ENCODE data around the gene MFNG. TPM values are rescaled to one million over a fixed set of nuclear protein-coding genes. Genes with fewer than 3 reads are reported as not detected.

Gene MFNG
- total and polyA plus RNA-seq, 2 donors (not counting 1 experiment from before 2014, with no cell fraction given) = 0.15 TPM; not detected in 1

DNA sequence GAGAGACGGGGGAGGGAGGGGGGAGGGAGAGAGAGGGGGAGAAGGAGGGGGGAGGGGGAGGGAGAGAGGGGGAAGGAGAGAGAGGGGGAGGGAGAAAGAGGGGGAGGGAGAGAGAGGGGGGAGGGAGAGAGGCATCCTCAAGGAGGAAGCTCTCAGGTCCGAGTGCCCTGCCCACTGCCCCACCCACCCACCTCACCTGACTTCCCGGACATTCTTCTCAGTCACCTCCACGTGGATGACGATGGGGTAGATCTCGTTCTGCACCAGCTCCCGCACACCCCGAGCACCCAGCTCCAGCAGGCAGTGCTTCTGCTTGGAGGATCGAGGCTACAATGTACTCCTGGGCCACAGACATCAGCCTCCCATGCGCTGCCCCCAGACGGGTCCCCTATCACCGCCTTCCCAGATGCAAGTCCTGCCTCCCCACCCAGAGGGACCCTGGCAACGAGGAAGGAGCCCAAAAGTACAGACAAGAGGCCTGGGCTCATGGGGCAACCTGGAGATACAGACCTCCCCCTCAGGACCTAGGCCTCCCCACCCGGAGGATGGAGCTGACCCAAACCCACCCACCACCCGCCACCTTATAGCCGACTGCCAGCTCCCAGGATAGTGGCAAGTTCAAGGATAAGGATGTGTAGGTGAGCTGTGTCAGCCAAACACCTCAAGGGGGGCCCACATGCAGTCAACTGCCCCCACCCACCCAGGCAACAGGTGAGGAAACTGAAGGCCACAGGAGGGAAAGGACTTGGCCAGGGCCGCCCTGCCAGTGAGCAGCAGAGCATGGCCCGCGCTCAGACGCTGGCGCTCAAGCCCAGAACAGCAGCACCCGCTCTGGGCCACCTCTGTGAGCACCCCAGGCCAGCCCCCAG, 5.6 kb upstream of the MFNG start:
- Histone ChIP-seq H3K36me3 (ENCODE audit: control insufficient read depth, insufficient read depth, low read length) (no peaks in the 10 kb centered on the region), H3K79me2 (ENCODE audit: control insufficient read depth, insufficient read depth, low read length) (no peaks in the 10 kb centered on the region), H3K27me3 (ENCODE audit: control insufficient read depth, insufficient read depth, low read length) (no peaks in the 10 kb centered on the region), H3K4me3 (replicated peaks in 1 of 4; ENCODE audit: control extremely low read depth in 1 of 4, insufficient read depth in 1 of 4, low read depth in 3 of 4, low read length in 4 of 4) (no peak overlapping the region), H3K4me2 (ENCODE audit: extremely low read depth, insufficient read depth, low read length) (no peak overlapping the region), H3K9me3 (ENCODE audit: control insufficient read depth, insufficient read depth, low read depth, low read length) (no peaks in the 10 kb centered on the region), H3K27ac (ENCODE audit: insufficient read depth, low read length) (no peak overlapping the region), H2AFZ (ENCODE audit: low read length) (no peak overlapping the region), H3K4me1 (ENCODE audit: control insufficient read depth, extremely low read depth, insufficient read depth, low read length) (peaks cover 1% of the 10 kb centered on the region), H3K9ac (ENCODE audit: insufficient read depth, low read length) (no peak overlapping the region), H4K20me1 (ENCODE audit: control insufficient read depth, extremely low read depth, insufficient read depth, low read length) (no peaks in the 10 kb centered on the region)
- no peak for DNase-seq (ENCODE audit: low read depth in 2 of 2)
- TF ChIP-seq, protein P1, sequence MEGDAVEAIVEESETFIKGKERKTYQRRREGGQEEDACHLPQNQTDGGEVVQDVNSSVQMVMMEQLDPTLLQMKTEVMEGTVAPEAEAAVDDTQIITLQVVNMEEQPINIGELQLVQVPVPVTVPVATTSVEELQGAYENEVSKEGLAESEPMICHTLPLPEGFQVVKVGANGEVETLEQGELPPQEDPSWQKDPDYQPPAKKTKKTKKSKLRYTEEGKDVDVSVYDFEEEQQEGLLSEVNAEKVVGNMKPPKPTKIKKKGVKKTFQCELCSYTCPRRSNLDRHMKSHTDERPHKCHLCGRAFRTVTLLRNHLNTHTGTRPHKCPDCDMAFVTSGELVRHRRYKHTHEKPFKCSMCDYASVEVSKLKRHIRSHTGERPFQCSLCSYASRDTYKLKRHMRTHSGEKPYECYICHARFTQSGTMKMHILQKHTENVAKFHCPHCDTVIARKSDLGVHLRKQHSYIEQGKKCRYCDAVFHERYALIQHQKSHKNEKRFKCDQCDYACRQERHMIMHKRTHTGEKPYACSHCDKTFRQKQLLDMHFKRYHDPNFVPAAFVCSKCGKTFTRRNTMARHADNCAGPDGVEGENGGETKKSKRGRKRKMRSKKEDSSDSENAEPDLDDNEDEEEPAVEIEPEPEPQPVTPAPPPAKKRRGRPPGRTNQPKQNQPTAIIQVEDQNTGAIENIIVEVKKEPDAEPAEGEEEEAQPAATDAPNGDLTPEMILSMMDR (conservative IDR thresholded peaks at IDR 0.05 in 1 of 2, IDR thresholded peaks at IDR 0.05 in 1 of 2; ENCODE audit: low read depth in 1 of 2, low read length in 2 of 2) = no peak
- TF ChIP-seq EZH2 (IDR thresholded peaks at IDR 0.05; ENCODE audit: low read length, missing control alignments) = no peak

DNA sequence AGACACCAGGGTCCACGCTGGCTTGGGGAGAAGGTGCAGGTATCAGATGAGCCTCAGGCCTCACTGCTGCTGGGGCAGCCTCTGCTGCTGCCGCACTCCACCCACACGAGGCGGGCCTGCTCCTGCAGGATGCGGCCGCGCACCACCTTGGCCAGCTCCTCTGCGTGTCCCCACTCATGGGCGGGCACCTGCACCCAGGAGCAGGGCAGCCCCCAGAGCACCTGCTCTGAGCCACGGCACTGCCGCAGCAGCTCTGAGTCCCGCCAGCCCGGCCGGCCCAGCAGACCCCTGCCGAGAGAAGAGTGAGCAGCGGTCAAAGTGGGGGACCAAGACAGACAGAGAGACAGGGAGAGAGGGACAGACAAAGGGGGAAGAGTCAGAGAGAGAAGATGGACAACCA, 4.9 kb upstream of the MFNG start:
- no peaks in the 10 kb centered on the region for H3K27me3 ChIP-seq (ENCODE audit: control insufficient read depth, insufficient read depth, low read length)
- no peak overlapping the region for H2AFZ ChIP-seq (ENCODE audit: low read length)
- H3K4me2 ChIP-seq (ENCODE audit: extremely low read depth, insufficient read depth, low read length) = no peak overlapping the region
- H3K79me2 ChIP-seq (ENCODE audit: control insufficient read depth, insufficient read depth, low read length) = no peaks in the 10 kb centered on the region
- H3K9me3 ChIP-seq (ENCODE audit: control insufficient read depth, insufficient read depth, low read depth, low read length) = no peaks in the 10 kb centered on the region
- no peak for TF ChIP-seq EZH2 (IDR thresholded peaks at IDR 0.05; ENCODE audit: low read length, missing control alignments)
- TF ChIP-seq, protein P1 (conservative IDR thresholded peaks at IDR 0.05 in 1 of 2, IDR thresholded peaks at IDR 0.05 in 1 of 2; ENCODE audit: low read depth in 1 of 2, low read length in 2 of 2) = no peak
- no peak overlapping the region for H3K9ac ChIP-seq (ENCODE audit: insufficient read depth, low read length)
- H3K4me1 ChIP-seq (ENCODE audit: control insufficient read depth, extremely low read depth, insufficient read depth, low read length) = no peaks in the 10 kb centered on the region
- no peak overlapping the region for H3K4me3 ChIP-seq (replicated peaks in 1 of 4; ENCODE audit: control extremely low read depth in 1 of 4, insufficient read depth in 1 of 4, low read depth in 3 of 4, low read length in 4 of 4)
- no peaks in the 10 kb centered on the region for H4K20me1 ChIP-seq (ENCODE audit: control insufficient read depth, extremely low read depth, insufficient read depth, low read length)
- DNase-seq (ENCODE audit: low read depth in 2 of 2) = no peak
- no peaks in the 10 kb centered on the region for H3K36me3 ChIP-seq (ENCODE audit: control insufficient read depth, insufficient read depth, low read length)
- H3K27ac ChIP-seq (ENCODE audit: insufficient read depth, low read length) = no peak overlapping the region

DNA sequence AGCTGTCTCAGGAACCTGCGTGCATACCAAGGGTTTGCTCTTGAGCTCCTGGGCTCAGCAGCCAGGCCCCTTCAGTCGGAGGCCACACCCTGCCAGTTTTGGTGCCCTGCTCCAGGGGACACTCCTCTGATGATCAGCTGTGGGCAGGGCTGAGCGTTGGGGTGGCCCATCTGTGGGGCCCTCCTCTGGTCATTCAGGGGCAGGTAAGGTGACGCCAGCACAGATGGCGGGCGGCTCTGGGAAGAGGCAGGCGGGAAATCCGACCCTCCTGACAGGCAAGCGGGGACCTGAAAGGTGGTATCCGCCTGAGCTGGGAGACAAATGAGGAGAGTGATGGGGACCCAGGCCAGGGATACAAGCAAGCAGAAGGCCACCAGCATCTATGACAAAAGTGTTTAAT, 3.8 kb upstream of the MFNG start:
- no peaks in the 10 kb centered on the region for H3K36me3 ChIP-seq (ENCODE audit: control insufficient read depth, insufficient read depth, low read length)
- H3K27ac ChIP-seq (ENCODE audit: insufficient read depth, low read length) = no peak overlapping the region
- TF ChIP-seq, protein P1 (conservative IDR thresholded peaks at IDR 0.05 in 1 of 2, IDR thresholded peaks at IDR 0.05 in 1 of 2; ENCODE audit: low read depth in 1 of 2, low read length in 2 of 2) = no peak
- no peak for TF ChIP-seq EZH2 (IDR thresholded peaks at IDR 0.05; ENCODE audit: low read length, missing control alignments)
- H3K79me2 ChIP-seq (ENCODE audit: control insufficient read depth, insufficient read depth, low read length) = no peaks in the 10 kb centered on the region
- no peaks in the 10 kb centered on the region for H3K27me3 ChIP-seq (ENCODE audit: control insufficient read depth, insufficient read depth, low read length)
- H3K9me3 ChIP-seq (ENCODE audit: control insufficient read depth, insufficient read depth, low read depth, low read length) = no peaks in the 10 kb centered on the region
- no peak overlapping the region for H2AFZ ChIP-seq (ENCODE audit: low read length)
- H4K20me1 ChIP-seq (ENCODE audit: control insufficient read depth, extremely low read depth, insufficient read depth, low read length) = no peaks in the 10 kb centered on the region
- no peak overlapping the region for H3K4me2 ChIP-seq (ENCODE audit: extremely low read depth, insufficient read depth, low read length)
- H3K9ac ChIP-seq (ENCODE audit: insufficient read depth, low read length) = no peak overlapping the region
- no peaks in the 10 kb centered on the region for H3K4me1 ChIP-seq (ENCODE audit: control insufficient read depth, extremely low read depth, insufficient read depth, low read length)
- no peak overlapping the region for H3K4me3 ChIP-seq (replicated peaks in 1 of 4; ENCODE audit: control extremely low read depth in 1 of 4, insufficient read depth in 1 of 4, low read depth in 3 of 4, low read length in 4 of 4)
- no peak for DNase-seq (ENCODE audit: low read depth in 2 of 2)
